ENCODE measurements around the gene HMGCS1.

DNA sequence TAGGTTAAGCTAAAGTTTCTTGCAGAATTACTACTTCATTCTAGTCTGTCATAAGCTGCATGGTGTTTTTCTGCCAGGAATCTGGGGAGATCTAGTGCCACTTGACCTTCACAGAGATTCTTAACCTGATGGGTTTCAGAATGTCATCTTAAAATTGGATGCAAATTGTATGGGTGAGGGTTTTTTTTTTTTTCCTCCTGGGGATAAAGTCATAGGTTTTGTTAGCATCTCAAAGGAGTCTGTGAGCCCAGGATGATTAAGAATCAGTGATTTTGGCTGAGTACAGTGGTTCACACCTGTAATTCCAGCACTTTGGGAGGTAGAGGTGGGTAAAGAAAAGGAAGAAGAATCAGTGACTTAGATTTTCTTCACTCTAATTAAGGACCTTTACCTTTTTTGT is 69.9 kb downstream of the HMGCS1 start:
- TF ChIP-seq, protein P1, sequence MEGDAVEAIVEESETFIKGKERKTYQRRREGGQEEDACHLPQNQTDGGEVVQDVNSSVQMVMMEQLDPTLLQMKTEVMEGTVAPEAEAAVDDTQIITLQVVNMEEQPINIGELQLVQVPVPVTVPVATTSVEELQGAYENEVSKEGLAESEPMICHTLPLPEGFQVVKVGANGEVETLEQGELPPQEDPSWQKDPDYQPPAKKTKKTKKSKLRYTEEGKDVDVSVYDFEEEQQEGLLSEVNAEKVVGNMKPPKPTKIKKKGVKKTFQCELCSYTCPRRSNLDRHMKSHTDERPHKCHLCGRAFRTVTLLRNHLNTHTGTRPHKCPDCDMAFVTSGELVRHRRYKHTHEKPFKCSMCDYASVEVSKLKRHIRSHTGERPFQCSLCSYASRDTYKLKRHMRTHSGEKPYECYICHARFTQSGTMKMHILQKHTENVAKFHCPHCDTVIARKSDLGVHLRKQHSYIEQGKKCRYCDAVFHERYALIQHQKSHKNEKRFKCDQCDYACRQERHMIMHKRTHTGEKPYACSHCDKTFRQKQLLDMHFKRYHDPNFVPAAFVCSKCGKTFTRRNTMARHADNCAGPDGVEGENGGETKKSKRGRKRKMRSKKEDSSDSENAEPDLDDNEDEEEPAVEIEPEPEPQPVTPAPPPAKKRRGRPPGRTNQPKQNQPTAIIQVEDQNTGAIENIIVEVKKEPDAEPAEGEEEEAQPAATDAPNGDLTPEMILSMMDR (IDR thresholded peaks at IDR 0.05): no peak
- no peak for TF ChIP-seq POLR2A (IDR thresholded peaks at IDR 0.05)

Data from uterus (tissue), 2 donors.